ENCODE results near the gene CPXM2.
"Not testable (repeated sequence)": the region's sequence is repeated elsewhere in the genome, so short reads cannot be mapped to it uniquely, and the experiment has no call there.

The CPXM2 gene

DNA sequence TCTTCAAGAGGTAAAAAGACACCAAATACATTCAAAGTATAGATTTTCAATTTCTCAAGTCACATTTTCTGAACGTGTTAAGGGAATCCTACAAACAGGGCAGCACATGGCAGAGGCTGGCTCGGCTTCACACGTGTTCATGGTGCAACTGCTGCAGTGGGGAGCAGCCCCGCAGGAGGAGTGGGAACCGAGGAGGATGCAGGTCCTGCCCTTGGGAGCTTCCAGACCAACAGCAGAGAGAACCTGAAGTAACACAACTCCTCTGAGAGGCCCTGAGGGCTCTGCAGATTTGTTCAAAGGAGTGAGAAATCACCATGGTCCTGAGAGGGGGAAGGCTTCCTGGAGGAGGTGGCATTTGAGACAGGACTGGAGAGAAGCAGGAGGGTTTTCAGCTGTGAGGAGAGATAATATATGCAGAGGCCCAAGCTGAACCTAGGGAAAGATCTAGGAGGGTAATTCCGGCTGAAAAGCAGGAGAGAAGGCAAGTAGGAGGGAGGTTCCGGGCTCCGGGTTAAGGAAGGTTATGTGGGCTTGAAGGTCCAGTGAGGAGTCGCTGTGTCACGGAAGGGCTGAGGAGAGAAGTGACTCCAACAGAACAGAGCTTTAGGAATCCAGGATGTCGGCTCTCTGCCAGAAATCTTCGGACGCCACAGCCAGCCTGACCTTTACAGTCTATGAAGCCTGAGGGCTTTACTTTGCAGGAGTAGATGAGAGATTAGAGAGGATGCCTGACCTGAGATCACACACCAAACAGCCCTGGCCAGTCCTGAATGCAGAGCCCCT is 148.0 kb downstream of the CPXM2 start:
- DNase-seq (ENCODE audit: low spot score): no peak

- no peak for DNase-seq (ENCODE audit: low spot score)
These were observed 148.7 kb downstream of the CPXM2 start for GRCh38 chr10:123742751-123743440.

GRCh38 chr10:123741711-123742110 is 149.9 kb downstream of the CPXM2 start:
- no peak for DNase-seq (ENCODE audit: low spot score)

DNA sequence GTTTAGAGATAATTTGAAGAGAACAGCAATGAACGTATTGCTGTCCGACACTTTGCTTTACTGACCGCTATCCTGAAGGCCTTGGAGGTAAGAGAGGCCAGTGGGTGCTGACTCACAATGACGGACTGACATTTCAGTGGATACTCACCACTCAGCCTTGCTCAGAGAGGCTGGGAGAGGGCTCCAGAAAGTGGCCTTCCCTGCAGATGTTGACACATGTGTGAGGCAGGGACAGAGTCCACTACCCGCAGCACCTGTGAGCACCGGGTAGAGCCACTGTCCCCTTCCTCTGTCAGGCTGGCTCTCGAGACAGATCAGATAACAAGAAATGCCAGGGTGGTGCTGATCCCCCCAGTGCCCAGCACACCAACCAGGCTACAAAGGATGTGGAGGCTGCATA is 150.5 kb downstream of the CPXM2 start:
- no peak for DNase-seq (ENCODE audit: low spot score)

DNA sequence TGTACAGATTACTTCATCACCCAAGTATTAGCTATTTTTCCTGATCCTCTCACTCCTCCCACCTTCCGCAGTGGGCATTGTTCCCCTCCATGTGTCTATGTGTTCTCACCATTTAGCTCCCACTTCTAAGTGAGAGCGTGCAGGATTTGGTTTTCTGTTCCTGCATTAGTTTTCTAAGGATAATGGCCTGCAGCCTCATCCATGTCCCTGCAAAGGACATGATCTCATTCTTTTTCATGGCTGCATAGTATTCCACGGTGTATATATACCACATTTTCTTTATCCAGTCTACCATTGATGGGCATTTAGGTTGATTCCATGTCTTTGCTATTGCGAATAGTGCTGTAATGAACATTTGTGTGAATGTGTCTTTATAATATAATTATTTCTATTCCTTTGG is 154.7 kb downstream of the CPXM2 start:
- not testable (repeated sequence) for DNase-seq (ENCODE audit: low spot score)

DNA sequence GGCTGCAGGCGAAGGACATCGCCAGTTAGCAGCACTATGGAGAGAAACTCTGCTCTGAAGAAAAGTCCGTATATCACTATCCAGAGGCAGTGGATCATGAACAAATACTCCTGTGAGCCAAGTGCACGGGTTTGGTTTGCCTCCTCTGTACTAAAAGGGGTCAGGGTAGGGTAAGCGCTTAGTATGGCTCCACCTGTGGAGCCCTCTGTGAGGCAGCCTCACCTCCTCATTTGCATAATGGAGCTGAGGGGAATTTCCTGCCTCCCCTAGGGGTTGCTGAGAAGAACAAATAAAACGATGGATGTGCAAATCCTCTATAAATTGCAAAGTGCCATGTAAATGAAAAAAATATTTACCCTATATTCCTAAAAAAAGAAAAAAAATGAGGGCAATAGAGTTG is 162.1 kb downstream of the CPXM2 start:
- DNase-seq (ENCODE audit: low spot score): no peak

DNA sequence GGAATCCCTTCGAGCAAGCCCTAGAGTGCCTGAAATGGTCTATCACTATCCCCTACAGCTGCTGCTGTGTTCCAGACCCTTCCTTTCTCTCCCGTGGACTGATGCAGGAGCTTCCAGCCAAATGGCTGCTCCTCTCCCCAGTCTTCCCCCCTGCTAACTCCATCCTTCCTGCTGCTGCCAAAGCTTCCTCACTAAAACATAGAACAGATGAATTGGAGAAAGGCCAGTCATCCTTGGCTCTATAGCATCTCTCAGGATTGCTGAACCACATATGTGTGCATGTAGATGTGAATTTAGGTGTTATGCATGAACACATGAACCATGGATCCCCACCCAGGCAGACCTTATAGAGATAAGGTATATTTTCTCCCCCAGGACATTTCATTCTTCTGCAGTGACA is 164.8 kb downstream of the CPXM2 start:
- no peak for DNase-seq (ENCODE audit: low spot score)

DNA sequence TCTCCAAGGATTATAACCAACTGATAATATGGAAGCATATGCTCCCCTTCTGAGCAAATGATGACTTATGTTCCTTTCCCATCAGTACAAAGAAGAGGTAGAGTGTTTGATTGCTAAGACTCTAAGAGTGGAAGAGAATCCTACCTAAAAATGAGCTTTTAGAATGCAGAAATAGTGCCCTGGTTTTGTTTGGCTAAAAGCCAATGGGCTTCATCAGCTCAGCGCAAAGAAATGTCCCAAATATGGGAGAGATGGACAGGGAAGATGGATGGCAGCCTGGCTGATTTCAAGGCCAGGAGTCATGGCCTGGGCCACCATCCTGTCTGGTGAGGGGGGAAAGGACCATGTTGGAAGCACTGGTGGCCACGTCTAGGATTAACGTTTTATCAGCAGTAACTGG is 165.2 kb downstream of the CPXM2 start:
- DNase-seq (ENCODE audit: low spot score): no peak

DNA sequence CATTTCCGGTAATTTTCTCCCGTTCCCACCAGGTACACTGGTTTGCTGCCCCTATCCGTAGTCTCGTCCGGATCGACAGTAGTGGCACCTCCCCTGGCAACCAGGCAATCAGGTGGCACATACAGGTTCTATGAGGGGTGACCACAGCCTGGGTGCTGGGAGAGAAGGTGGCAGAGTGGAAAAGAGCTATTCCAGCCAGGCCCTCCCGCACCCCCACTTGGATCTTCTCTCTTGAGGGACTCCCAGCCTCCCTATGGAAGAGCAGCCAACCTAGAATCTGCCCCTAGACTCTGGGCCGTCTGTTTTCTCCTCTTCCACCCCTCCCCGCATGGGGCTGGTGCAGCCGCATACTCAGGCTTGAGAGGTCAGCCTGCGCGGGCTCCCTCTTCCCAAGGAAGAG is 166.9 kb downstream of the CPXM2 start:
- DNase-seq (ENCODE audit: low spot score): no peak

- DNase-seq (ENCODE audit: low spot score): no peak
These were observed 169.3 kb downstream of the CPXM2 start for GRCh38 chr10:123722351-123722750.

DNA sequence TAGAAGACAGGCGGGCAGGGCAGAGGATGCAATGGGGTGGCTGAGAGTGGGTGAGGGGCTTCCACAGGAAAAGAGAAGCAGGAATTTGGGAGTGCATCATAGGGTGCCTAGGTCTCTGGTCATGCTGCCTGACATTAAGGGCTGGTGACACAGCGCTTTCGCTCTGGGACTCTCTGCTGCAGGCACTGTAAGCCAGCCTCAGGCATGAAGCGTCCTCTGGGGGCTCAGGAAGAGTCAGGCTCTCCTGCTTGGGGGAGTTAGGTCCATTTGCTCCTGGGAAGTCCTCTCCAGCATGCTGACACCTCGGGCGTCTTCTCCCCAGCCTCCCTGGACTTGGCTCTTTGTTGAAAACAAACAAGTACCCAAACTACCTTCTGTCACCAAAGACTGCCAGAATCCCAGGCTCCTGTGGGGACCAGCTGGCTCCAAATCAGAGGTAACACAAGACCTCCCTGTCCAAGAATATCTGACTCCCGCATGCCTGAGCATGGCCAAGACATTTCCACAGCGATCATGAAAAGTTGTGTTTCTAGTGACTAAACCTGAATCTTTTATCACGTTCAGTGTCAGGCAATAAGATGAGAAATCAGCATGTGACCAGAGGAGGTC is 170.1 kb downstream of the CPXM2 start:
- DNase-seq (ENCODE audit: low spot score): no peak

- DNase-seq (ENCODE audit: low spot score): no peak
These were observed 171.1 kb downstream of the CPXM2 start for GRCh38 chr10:123720536-123720935.

- no peak for DNase-seq (ENCODE audit: low spot score)
These were observed 173.0 kb downstream of the CPXM2 start for GRCh38 chr10:123718544-123719060.

GRCh38 chr10:123717336-123717735 is 174.3 kb downstream of the CPXM2 start:
- DNase-seq (ENCODE audit: low spot score): no peak

GRCh38 chr10:123715546-123715945 is 176.1 kb downstream of the CPXM2 start:
- DNase-seq (ENCODE audit: low spot score): no peak

- DNase-seq (ENCODE audit: low spot score): no peak
These were observed 185.4 kb downstream of the CPXM2 start for GRCh38 chr10:123706236-123706635.

DNA sequence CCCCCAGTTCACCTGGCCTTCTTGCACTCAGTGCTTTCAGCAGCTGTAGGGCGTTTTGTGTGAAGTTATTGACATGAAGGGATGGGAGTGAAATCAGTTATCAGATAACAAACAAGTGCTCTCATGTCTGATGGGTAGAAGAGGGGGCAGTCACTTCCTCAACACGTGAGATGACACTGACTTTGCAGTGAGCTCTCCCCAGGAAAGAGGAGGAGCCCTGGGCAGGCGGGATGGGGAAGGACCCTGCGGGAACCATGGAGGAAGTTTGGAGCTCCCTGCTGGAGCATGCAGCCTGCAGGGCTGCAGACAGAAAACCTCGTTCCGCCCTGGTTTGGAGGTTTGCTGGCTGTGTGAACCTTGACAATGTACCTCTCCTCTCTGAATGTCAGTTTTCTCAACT is 186.8 kb downstream of the CPXM2 start:
- DNase-seq (ENCODE audit: low spot score): no peak

GRCh38 chr10:123704076-123704475 is 187.5 kb downstream of the CPXM2 start:
- DNase-seq (ENCODE audit: low spot score): no peak

DNA sequence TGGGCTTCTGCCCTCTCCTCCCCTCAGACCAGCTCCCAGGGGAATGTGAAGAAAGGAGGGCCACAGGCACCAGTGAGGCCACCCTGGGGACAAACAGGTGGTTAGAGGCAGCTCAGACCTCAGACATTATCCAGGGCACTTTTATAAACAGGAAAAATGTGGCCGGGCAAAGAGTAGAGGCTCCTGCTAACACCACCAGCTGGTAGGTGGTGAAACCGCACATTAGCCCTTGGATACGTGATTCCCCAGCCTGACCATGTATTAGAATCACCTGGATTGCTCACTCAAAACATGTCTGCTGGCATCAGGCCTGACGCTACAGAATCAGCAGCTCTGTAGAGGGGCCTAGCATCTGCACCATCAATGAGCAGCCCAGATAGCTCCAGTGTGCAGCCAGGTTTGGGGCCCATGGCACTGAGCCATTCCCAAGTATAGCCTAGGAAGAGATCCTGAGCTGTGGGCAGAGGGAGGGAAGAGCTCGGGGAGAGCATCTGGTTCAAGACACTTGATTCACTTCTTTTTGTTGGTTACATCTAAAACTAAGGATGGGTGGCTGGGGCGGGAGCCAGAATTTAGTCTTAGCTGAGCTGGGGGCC is 188.3 kb downstream of the CPXM2 start:
- no peak for DNase-seq (ENCODE audit: low spot score)
